HG03520 (cell line): ENCODE measurements around the gene TAF6.

Experiments
- ATAC-seq: cut with Tn5 transposase; IDR thresholded peaks from one replicate; pipeline ENCODE4 v1.9.1; 2021; ENCODE audit warnings: mild to moderate bottlenecking, moderate library complexity; ENCODE audit not compliant: unreplicated experiment

The TAF6 gene

DNA sequence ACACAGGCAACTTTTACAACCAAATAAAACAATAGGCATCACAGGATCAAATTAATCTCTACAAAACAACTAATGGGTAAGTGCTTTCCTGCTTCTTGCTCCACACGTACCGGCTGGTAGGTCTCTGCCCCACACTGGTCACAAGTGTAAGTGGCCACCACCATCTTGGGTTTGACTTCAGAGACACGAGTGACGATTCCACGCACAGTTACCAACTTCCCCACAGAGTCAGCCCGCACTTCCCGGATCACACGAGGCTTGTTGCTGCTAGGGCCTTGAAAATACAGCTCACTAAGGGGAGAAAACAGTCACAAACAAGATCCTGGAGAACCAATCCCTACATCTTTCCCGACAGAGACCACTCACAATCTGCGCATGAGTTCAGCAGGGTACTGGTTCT, 20.2 kb downstream of the TAF6 start:
- no peak for ATAC-seq

DNA sequence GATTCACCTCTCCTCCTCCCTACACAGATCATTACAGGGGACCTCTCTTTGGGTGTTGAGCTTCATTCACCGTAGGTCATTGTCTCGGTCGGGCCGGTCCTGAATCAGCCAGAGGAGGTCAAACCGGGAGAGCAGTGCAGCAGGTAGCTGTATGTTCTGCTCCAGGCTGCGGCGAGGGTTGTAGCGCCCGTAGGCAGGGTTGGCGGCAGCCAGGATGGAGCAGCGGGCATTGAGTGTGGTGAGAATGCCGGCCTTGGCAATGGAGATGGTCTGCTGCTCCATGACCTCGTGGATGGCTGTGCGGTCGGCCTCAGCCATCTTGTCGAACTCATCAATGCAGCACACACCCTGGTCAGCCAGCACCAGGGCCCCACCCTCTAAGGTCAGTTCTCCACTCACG, 23.5 kb downstream of the TAF6 start:
- ATAC-seq, result no peak

DNA sequence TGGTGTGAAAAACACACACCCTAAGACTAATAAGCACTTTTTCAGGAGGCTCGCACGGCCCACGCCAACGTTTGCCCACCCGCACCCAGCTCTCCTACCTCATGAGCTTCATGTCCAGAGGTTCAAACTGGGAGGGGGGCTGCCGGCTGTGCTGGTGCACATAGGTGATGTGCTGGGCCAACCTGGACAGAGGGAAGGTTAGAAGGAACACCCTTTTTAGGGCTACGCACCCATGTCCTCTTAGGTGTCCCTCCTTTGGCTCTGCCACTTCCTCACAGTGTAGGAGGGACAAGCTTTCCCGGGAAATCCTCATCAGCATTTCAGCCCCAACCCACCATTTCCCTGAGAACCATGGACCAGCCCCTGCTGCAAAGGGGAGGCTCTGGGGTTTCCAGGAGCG, 23.9 kb downstream of the TAF6 start:
- ATAC-seq, result no peak

DNA sequence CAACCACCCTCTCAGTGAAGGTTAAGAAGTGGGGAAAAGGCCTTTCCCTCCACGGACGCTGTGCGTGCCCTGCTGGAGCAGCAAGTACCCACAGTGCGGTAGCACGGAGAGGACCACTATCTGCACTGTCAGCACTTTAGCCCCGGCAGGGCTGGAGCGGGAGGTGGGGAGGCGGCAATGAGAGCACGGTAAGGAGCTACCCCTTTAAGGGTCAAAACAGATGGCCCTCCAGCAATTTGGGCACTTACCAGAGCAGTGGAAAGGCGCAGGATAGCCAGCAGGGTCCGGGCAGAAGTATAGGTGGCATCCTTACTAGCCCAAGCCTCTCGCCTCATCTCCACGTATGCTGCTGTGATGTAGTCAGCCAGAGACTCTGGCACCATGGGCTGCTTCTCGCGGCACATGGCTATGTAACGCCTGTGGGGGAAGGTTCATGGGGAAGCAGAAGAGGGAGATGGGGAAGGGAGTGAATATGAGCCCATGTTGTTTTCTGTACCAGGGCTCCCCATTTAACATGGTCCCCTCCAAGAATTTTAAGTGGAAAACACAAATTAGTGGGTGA, 25.2 kb downstream of the TAF6 start:
- ATAC-seq, result no peak

DNA sequence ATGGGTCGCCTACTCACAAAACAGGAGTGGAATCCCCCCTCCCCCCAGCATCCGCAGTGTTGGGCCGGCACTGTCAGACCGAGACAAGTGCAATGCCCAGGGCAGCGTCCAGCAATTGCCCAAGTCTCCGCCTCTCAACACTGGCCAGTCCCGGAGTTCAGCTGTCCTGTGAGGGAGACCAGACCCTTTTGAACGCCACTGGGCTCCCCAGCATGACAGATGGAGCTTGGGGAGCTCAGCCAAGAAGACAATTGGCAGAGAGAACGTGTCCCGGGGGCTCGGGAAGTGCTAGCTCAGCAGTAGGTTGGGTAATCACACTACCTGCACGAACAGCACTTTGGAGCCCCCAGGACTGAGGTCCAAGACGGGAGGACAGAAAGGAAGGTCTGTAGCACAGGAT, 25.7 kb downstream of the TAF6 start:
- no peak for ATAC-seq

DNA sequence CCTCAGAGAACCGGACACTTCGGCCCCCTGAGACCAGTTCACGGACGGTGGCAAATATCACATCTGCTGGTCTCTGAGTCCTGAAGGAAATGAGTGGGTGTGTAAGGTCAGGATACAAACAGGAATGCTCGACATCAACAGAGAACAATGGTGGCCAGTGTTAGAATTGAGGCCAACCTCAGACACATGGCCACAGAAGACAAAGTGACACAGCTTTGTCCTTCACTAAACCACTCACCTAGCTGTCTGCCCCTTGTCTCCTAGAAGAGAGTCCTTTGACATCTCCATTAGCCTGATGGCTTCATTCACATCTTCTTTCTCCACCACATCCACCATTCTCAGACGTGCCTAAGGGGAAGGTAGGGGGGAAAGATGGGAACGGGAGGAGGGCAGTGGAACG, 26.1 kb downstream of the TAF6 start:
- no peak for ATAC-seq

DNA sequence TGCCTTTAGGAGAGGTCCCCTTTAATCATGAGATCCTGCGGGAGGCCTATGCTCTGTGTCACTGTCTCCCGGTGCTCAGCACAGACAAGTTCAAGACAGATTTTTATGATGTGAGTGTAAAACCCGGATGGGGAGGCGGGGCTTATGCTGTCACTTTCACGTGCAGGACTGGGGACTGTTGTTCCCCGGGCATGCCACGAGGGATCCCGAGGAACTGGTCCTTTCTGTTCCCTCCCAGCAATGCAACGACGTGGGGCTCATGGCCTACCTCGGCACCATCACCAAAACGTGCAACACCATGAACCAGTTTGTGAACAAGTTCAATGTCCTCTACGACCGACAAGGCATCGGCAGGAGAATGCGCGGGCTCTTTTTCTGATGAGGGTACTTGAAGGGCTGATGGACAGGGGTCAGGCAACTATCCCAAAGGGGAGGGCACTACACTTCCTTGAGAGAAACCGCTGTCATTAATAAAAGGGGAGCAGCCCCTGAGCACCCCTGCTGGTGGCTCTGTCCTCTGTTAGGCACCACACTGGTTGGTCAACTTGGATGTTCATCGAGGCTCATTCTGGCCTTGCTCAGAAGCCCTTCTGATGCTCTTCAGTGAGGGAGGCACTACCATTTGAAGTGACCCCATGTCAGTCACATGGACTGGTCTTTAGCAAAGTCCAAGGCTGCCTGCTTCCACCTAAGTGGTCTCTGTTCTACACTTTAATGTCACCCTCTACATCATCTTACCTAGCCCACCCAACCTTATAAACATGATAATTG, 27.6 kb downstream of the TAF6 start:
- ATAC-seq, result no peak

DNA sequence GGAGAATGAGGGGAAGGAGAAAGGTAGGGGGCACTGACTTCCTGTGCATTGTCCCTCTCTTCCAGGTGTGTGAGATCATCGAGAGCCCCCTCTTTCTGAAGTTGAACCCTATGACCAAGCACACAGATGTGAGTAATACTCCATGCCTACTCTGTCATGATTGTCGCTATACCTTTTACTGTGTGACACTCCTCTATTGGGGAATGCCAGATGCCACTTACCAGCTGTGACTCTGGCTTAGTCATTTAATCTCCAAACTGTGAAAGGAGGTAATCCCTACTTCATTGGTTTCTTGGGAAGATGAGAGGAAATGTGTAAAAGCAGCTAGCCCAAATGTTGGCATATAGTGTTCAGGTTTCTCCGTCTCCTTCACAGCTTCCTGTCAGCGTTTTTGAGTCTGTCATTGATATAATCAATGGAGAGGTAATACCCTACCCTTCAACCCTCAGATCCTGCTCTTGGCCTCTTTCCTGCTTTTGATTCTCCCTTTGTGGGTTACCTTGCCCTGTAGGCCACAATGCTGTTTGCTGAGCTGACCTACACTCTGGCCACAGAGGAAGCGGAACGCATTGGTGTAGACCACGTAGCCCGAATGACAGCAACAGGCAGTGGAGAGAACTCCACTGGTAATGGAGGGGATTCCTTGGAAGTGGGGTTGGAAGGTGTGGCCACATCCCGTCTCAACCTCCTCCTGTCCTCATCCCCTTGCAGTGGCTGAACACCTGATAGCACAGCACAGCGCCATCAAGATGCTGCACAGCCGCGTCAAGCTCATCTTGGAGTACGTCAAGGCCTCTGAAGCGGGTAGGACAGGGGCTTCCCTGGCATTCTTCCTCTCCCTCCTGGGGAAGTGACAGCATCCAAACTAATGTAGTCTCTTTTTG, 28.4 kb downstream of the TAF6 start:
- no peak for ATAC-seq

DNA sequence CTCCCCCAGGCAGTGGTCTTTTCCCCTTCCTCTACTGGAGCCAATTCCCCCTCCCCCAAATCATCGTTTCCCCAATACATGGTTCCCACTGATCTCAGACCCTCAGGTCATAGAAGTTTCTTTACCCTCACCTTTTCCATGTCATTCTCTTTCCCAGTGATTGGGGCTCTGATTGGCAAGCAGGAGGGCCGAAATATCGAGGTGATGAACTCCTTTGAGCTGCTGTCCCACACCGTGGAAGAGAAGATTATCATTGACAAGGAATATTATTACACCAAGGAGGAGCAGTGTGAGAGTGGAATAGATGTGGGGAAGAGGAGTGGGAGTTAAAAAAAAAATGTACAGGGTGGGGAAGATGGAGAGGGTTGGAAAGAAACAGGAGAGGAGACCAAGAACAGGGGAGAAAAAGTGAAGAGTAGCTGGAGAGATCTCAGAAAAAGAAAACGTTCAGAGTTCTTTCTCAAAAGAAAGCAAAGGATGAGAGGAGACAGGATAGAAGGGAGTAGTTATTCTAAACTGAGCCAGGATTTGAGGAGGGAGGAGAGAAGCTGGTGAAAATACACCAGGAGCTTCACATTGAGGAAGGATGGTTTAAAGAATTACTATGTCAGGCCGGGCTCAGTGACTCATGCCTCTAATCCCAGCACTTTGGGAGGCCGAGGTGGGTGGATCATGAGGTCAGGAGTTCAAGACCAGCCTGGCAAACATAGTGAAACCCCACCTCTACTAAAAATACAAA, 29.5 kb downstream of the TAF6 start:
- no peak for ATAC-seq

DNA sequence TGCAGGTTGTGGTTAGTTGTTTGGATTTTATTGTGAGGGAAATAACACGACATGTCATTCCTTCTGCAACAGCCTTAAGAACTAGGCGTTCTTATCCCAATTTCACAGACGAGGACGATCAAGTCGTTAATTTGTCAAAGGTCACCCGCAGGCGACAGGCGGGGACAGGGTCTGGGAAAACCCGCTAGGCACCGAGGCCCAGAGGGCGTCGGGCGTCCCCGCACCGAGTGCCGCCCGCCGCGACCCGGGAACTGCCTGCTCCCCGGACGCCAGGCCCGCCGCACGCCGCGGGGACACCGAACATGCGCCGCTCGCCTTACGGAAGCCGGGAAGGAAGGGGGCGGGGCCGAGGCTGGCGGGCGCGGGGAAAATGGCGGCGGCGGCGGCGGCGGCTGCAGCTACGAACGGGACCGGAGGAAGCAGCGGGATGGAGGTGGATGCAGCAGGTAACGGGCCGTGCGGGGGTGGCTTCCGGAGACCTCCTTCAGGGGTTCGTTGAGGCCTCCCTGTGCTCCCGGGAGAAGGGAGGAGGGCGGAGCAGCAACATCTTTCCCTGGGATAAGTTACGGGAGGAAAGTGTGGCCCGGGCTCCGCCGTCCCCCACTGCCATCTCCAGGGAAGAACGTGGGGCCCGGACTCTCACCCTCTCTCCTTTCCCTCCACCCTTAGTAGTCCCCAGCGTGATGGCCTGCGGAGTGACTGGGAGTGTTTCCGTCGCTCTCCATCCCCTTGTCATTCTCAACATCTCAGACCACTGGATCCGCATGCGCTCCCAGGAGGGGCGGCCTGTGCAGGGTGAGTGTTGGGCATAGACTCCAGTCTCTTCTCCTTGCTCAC, 30.3 kb downstream of the TAF6 start, which contains the start of gene COPS6:
Gene COPS6 (plus strand): TSS at position 349 of the 837 bp plus-strand sequence. CDS start 22 bp downstream, at position 371.
- ATAC-seq, result no peak

DNA sequence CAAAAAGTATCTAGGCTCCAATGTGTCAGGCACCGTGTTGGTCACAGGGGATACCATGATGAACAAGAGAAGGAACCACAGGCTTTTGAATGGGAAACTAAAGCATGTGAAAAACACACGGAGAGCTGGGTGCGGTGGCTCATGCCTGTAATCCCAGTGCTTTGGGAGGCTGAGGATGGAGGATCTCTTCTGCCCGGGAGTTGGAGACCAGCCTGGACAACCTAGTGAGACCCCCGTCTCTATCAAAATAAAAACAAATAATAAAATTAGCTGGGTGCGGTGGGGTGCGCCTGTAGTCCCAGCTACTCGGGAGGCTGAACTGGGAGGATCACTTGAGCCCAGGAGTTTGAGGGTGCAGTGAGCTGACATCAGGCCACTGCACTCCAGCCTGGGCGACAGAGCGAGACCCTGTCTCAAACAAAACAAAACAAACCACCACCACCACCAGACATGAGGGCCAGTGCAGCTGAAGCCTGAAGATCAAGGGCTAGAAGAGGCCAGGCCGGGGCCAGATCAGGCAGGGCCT, 31.0 kb downstream of the TAF6 start:
- ATAC-seq, result no peak

DNA sequence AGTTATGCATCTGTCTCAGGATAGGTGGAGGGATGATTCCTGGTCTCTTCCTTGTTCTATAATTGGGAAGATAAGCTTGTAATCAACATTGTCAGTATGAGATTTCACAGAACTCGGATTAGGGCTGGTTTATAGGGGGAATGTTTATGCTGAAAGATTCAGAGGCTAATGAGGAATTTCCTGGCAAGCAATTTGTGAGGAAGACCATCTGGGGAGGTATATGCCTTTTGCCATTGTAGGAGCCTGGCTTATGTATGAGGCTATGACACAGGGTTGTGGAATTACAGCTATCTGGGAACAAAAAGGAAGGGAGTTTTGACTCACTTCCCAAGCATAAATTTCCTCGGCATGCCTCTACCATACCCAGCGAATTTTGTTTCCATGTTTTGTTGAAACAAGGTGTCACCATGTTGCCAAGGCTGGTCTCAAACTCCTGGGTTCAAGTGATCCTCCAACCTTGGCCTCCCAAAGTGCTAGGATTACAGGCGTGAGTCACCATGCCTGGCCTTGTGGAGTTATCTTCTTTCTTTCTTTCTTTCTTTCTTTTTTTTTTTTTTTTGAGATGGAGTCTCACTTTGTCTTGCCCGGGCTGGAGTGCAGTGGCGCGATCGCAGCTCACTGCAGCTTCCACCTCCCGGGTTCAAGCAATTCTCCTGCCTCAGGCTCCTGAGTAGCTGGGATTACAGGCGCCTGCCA, 32.0 kb downstream of the TAF6 start:
- ATAC-seq, result no peak

DNA sequence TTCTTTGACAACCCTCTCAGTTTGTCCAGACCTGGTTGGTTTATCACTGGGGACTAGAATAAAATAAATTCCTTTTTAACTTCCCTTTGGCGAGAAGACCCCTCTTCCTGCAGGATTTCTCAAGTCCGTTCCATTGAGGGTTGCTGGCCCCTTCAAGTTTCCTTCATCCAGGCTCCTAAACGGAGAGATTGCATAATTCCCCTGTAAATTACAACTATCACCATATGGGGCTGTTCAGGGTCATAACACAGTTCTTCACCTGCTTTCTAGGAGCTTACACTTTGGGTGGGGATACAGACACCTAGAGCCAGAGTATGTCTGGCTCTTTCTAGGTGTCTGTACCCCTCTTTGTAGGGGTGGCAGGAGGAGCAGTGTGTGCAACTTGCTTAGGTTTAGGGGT, 33.6 kb downstream of the TAF6 start:
- no peak for ATAC-seq

DNA sequence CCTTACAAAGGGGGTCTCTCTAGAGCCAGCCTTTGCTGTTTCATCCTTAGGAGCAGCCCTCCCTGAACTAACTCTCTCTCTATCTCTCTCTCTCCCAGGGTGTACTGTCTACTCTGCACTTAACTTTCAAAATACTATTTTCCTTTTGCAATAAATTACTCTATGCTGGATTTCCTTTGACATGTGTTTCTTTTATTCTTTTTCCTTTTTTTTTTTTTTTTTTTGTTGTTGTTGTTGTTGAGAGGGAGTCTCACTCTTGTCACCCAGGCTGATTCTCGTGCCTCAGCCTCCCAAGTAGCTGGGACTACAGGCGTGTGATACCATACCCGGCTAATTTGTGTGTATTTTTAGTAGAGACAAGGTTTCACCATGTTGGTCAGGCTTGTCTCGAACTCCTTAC, 36.2 kb downstream of the TAF6 start:
- ATAC-seq, result no peak

DNA sequence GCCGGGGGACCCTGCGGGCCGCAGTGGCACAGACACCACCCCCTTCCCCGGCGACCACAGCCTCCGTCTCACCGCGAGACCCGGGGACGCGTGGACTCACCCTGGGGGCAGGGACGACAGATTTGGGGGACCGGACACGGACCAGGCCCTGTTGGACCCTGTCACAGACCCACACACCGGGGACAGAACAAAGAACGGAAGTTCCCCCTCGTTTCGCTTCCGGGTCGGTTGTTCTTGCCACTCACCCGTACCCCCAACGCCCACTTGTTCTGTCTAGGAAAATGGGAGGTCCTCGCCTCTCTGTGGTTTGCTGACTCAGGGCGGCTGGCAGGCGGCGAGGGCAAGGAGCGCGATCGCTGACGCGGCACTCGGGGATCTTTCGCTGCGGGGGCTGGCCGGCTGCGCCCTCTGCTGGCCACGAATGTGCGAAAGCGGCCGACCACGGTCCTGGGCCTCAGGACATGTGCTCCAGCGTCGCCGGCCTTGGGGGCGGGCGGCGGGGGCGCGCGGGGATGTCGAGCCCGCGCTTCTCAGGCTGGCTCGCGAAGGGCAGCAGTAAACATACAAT, 37.5 kb downstream of the TAF6 start, which contains the start of gene ZNF3:
Gene ZNF3 (minus strand): TSS at position 189 of the 568 bp plus-strand sequence. CDS start 4,366 bp downstream, outside the sequence.
- peak; percentile 80 for ATAC-seq

DNA sequence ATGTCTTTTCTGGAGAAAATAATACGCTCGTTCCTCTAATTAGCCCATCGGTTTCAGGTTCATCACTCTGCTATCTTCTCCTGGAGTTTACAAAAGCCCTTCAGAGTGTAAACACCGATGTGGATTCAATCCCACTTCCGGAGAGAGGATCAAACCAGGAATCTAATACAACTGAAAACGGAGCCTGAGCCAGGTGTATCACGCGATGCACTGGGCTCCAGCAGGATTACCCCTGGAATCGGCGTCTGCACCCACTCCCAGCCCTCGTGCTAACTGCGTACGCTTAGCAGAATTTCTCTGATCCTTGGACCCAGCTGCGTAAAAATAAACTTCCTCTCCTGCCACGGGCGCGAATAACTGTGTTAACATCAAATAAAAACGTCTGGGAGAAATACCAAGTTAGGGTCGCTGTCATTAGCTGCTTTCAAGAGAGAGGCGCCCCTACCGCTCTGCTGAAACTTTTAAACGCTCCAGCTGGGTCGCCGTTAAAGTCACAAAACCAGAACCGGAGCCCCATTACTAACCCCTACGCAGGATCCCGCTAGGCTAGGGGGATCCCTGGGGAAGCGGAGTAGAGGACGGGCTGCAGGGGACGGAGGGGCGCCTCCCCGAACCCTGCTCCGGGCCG, 38.1 kb downstream of the TAF6 start:
- ATAC-seq, result peak; percentile 16

DNA sequence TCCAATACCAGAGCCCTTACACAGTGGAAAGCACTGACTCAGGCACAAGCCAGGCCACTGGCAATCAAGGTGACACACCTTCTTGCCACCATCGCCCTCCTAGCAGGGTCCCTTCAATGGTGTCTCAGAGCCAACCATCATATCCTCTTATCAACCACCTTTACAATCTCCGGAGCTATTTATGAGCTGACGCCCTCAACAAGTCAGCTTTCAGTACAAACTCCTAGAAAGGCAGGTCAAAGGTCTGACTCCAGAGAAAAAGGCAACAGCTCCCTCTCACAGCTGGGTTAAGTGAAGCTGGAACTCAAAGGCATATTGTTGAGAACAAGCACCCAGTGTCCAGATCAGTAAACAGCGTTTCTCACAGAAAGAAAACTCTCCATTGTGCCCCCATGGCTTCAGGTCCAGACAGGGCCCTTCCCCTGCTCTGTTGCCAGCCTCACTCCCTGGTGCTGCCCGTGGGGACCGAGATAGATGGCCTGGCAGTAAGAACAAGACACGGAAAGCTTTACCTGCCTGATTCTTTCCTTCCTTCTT, 40.1 kb downstream of the TAF6 start:
- ATAC-seq, result no peak

DNA sequence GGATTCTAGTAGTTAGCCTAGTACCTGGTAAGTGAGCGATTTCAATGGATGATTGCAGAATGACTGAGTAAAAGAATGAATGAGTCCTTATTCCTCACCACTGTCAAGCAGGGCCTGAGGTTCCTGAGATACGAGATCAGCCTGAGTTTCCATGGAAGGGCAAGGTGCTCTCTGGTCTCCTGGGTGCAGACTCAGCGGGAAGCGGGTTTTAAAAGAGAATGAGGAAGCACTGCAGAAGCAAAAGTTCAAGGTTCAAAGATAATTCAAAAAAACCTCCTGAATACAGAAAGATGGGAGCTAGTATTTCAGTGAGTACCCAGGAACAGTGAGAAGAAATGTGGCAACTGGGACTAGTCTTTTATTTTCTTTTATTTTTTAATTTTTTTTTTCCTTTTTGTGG, 42.0 kb downstream of the TAF6 start:
- ATAC-seq, result no peak
